ENCODE measurements around the gene MYMX. TPM values are rescaled to one million over a fixed set of nuclear protein-coding genes. Genes with fewer than 3 reads are reported as not detected.

MYMX gene
- total and polyA plus RNA-seq, 2 of the 13 experiments (the other 11 are each of a cell fraction or from before 2014, with no cell fraction given), result not detected

DNA sequence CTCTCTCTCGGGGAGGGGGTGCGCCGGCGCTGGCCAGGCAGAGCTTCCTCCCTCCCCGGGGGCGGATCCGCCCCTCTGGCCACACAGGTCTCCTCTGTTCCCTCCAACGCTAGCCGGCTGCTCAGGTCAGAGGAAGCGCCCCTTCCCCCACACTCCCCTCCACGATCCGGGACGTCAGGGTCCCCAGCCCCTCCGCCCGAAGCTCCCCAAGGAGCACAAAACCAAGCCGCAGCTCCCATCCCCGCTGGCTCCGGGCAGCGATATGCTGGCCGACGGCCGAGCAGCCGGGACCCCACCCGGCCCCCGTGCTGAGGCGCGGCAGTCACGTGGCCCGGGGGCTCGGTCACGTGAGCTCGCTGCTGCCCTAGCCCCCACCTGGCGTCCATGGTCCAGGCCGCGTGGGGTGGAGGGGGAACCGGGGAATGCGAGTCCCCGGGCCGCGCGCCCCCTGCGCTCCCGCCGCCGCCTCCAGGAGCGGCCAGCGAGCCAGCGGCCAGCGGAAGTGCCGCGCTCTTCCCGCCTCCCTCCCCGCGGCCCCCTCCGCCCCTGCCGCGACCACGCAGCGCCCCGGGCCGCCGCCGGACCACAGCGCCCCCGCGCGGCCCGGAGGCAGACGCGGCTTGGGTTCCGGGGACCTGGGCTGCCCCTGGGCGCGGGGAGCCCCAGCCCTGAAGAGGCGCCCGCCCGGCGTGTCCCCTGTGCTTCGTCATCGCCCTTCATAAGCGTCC is 40.5 kb downstream of the MYMX start, which contains the start of gene SLC35B2 (continued):
- TF ChIP-seq EP300 (IDR thresholded peaks at IDR 0.05; ENCODE audit: low read depth in 2 of 2, low read length in 2 of 2), result peak in 1 of 2 experiments; percentile 10; a peak in 1 of 4 replicates
- peak; percentile 53; the same call in 1 of the 2 replicates for TF ChIP-seq EP300 (CRISPR knock-in tag; IDR thresholded peaks at IDR 0.05; ENCODE audit: borderline replicate concordance)
- no peak for TF ChIP-seq BRCA1 (CRISPR knock-in tag; IDR thresholded peaks at IDR 0.05)
- TF ChIP-seq, protein P1, sequence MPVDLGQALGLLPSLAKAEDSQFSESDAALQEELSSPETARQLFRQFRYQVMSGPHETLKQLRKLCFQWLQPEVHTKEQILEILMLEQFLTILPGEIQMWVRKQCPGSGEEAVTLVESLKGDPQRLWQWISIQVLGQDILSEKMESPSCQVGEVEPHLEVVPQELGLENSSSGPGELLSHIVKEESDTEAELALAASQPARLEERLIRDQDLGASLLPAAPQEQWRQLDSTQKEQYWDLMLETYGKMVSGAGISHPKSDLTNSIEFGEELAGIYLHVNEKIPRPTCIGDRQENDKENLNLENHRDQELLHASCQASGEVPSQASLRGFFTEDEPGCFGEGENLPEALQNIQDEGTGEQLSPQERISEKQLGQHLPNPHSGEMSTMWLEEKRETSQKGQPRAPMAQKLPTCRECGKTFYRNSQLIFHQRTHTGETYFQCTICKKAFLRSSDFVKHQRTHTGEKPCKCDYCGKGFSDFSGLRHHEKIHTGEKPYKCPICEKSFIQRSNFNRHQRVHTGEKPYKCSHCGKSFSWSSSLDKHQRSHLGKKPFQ (CRISPR knock-in tag; IDR thresholded peaks at IDR 0.05; ENCODE audit: insufficient replicate concordance), result peak; percentile 62
- TF ChIP-seq, protein P2, sequence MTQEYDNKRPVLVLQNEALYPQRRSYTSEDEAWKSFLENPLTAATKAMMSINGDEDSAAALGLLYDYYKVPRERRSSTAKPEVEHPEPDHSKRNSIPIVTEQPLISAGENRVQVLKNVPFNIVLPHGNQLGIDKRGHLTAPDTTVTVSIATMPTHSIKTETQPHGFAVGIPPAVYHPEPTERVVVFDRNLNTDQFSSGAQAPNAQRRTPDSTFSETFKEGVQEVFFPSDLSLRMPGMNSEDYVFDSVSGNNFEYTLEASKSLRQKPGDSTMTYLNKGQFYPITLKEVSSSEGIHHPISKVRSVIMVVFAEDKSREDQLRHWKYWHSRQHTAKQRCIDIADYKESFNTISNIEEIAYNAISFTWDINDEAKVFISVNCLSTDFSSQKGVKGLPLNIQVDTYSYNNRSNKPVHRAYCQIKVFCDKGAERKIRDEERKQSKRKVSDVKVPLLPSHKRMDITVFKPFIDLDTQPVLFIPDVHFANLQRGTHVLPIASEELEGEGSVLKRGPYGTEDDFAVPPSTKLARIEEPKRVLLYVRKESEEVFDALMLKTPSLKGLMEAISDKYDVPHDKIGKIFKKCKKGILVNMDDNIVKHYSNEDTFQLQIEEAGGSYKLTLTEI (CRISPR knock-in tag; conservative IDR thresholded peaks at IDR 0.05), result no peak
- TF ChIP-seq, protein P3, sequence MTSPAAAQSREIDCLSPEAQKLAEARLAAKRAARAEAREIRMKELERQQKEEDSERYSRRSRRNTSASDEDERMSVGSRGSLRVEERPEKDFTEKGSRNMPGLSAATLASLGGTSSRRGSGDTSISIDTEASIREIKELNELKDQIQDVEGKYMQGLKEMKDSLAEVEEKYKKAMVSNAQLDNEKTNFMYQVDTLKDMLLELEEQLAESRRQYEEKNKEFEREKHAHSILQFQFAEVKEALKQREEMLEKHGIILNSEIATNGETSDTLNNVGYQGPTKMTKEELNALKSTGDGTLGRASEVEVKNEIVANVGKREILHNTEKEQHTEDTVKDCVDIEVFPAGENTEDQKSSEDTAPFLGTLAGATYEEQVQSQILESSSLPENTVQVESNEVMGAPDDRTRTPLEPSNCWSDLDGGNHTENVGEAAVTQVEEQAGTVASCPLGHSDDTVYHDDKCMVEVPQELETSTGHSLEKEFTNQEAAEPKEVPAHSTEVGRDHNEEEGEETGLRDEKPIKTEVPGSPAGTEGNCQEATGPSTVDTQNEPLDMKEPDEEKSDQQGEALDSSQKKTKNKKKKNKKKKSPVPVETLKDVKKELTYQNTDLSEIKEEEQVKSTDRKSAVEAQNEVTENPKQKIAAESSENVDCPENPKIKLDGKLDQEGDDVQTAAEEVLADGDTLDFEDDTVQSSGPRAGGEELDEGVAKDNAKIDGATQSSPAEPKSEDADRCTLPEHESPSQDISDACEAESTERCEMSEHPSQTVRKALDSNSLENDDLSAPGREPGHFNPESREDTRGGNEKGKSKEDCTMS (CRISPR knock-in tag; conservative IDR thresholded peaks at IDR 0.05), result no peak; the same call in 1 of the 2 replicates
- peak; percentile 76; the same call in 1 of the 2 replicates for TF ChIP-seq ZFP90 (CRISPR knock-in tag; IDR thresholded peaks at IDR 0.05; ENCODE audit: borderline replicate concordance)
- TF ChIP-seq ZNF12 (CRISPR knock-in tag; IDR thresholded peaks at IDR 0.05), result no peak; the same call in none of the 2 replicates
- TF ChIP-seq, protein P4, sequence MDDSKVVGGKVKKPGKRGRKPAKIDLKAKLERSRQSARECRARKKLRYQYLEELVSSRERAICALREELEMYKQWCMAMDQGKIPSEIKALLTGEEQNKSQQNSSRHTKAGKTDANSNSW (CRISPR knock-in tag; IDR thresholded peaks at IDR 0.05; ENCODE audit: borderline replicate concordance), result no peak
- peak; percentile 73 for TF ChIP-seq TAF15 (IDR thresholded peaks at IDR 0.05; ENCODE audit: low read depth, low read length, poor library complexity, severe bottlenecking)
- TF ChIP-seq, protein P5, sequence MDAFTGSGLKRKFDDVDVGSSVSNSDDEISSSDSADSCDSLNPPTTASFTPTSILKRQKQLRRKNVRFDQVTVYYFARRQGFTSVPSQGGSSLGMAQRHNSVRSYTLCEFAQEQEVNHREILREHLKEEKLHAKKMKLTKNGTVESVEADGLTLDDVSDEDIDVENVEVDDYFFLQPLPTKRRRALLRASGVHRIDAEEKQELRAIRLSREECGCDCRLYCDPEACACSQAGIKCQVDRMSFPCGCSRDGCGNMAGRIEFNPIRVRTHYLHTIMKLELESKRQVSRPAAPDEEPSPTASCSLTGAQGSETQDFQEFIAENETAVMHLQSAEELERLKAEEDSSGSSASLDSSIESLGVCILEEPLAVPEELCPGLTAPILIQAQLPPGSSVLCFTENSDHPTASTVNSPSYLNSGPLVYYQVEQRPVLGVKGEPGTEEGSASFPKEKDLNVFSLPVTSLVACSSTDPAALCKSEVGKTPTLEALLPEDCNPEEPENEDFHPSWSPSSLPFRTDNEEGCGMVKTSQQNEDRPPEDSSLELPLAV (CRISPR knock-in tag; conservative IDR thresholded peaks at IDR 0.05; ENCODE audit: low read depth), result peak; percentile 92; the same call in 1 of the 2 replicates
- TF ChIP-seq ZNF468 (CRISPR knock-in tag; IDR thresholded peaks at IDR 0.05), result no peak
- peak; percentile 75; the same call in 1 of the 2 replicates for TF ChIP-seq FOXK1 (CRISPR knock-in tag; IDR thresholded peaks at IDR 0.05; ENCODE audit: borderline replicate concordance, low read depth)
- TF ChIP-seq, protein P6, sequence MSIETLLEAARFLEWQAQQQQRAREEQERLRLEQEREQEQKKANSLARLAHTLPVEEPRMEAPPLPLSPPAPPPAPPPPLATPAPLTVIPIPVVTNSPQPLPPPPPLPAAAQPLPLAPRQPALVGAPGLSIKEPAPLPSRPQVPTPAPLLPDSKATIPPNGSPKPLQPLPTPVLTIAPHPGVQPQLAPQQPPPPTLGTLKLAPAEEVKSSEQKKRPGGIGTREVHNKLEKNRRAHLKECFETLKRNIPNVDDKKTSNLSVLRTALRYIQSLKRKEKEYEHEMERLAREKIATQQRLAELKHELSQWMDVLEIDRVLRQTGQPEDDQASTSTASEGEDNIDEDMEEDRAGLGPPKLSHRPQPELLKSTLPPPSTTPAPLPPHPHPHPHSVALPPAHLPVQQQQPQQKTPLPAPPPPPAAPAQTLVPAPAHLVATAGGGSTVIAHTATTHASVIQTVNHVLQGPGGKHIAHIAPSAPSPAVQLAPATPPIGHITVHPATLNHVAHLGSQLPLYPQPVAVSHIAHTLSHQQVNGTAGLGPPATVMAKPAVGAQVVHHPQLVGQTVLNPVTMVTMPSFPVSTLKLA (IDR thresholded peaks at IDR 0.05), result peak; percentile 100
- TF ChIP-seq, protein P7, sequence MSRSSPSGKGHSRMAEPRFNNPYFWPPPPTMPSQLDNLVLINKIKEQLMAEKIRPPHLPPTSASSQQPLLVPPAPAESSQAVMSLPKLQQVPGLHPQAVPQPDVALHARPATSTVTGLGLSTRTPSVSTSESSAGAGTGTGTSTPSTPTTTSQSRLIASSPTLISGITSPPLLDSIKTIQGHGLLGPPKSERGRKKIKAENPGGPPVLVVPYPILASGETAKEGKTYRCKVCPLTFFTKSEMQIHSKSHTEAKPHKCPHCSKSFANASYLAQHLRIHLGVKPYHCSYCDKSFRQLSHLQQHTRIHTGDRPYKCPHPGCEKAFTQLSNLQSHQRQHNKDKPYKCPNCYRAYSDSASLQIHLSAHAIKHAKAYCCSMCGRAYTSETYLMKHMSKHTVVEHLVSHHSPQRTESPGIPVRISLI (CRISPR knock-in tag; IDR thresholded peaks at IDR 0.05; ENCODE audit: borderline replicate concordance), result 0 out of 2 replicates have a peak, but pooled peaks have one; percentile 17
- no peak for TF ChIP-seq NBN (conservative IDR thresholded peaks at IDR 0.05)
- peak; percentile 94 for TF ChIP-seq TMF1 (CRISPR knock-in tag; IDR thresholded peaks at IDR 0.05; ENCODE audit: low read depth)
